A549 treated with RU486 at 1 μM for 4 hours (cell line): Measurements from ENCODE around the gene FEZF2. TPM values are rescaled to one million over a fixed set of nuclear protein-coding genes. Genes with fewer than 3 reads are reported as not detected.

Source experiments
- total RNA-seq: library from RNA; stranded (reverse); fragments of 200-300 nt; extraction: Qiagen RNA extraction; gene quantifications from 5 replicates; pipeline ENCODE4 v1.2.3, GENCODE V29; 2022; ENCODE audit warnings: low read depth

The FEZF2 gene
- total RNA-seq: not detected in 5 replicates

GRCh38 chr3:62373215-62373614 lies at the start of gene FEZF2:
FEZF2 (minus strand) TSS chr3:62373550; CDS start chr3:62372868, 682 bp downstream.

